ENCODE data around the gene GATB. TPM values are rescaled to one million over a fixed set of nuclear protein-coding genes. Genes with fewer than 3 reads are reported as not detected.

GATB gene
- total and polyA plus RNA-seq, 2 donors (not counting 3 experiments of a cell fraction or from before 2014, with no cell fraction given) = 14.4 to 17.7 TPM

- Histone ChIP-seq H3K4me1 (ENCODE audit: control insufficient read depth, extremely low read depth, insufficient read depth, low read length) (peaks cover 6% of the 10 kb centered on the region), H2AFZ (ENCODE audit: low read depth, low read length) (no peak overlapping the region), H3K27me3 (ENCODE audit: control insufficient read depth in 2 of 2, insufficient read depth in 2 of 2, low read length in 2 of 2) (no peaks in the 10 kb centered on the region), H4K20me1 (replicated peaks; ENCODE audit: control insufficient read depth, extremely low read depth, insufficient read depth, low read length) (no peaks in the 10 kb centered on the region), H3K9me3 (replicated peaks; ENCODE audit: control insufficient read depth, insufficient read depth, low read length) (no peaks in the 10 kb centered on the region), H3K79me2 (ENCODE audit: control insufficient read depth, insufficient read depth, low read length) (no peaks in the 10 kb centered on the region), H3K4me3 (replicated peaks in 1 of 3; ENCODE audit: insufficient read depth in 1 of 3, low read depth in 1 of 3, low read length in 3 of 3) (no peak overlapping the region), H3K4me2 (ENCODE audit: insufficient read depth, low read length) (peak overlapping the region; percentile 70), H3K9me1 (replicated peaks; ENCODE audit: control insufficient read depth, extremely low read depth, insufficient read depth, low read length) (no peaks in the 10 kb centered on the region), H3K36me3 (ENCODE audit: control insufficient read depth in 2 of 2, extremely low read depth in 1 of 2, insufficient read depth in 2 of 2, low read length in 2 of 2) (no peaks in the 10 kb centered on the region), H3K27ac (ENCODE audit: insufficient read depth, low read depth, low read length) (no peak overlapping the region), H3K9ac (replicated peaks; ENCODE audit: extremely low read depth, insufficient read depth, low read length) (no peak overlapping the region)
- ChIA-PET POLR2A (no interaction called here), CTCF (interaction anchor here (1.4 kb wide), 1 partner anchor 22 kb away, joined by 3 read pairs; no protein-coding TSS in a partner anchor)
- no peak for TF ChIP-seq GATA2 (IDR thresholded peaks at IDR 0.05; ENCODE audit: insufficient read depth, insufficient read length, low read depth, low read length)
- no peak for TF ChIP-seq CTCF (IDR thresholded peaks at IDR 0.05; ENCODE audit: extremely low read depth in 1 of 2, insufficient read depth in 1 of 2, low read depth in 1 of 2, low read length in 2 of 2)
- TF ChIP-seq JUN (IDR thresholded peaks at IDR 0.05; ENCODE audit: borderline replicate concordance, insufficient read depth, insufficient read length, low read depth) = no peak
- no peak for TF ChIP-seq EZH2 (IDR thresholded peaks at IDR 0.05; ENCODE audit: borderline replicate concordance, low read depth, low read length, severe bottlenecking)
- TF ChIP-seq MYC (IDR thresholded peaks at IDR 0.05; ENCODE audit: low read depth, low read length) = no peak
- no peak for TF ChIP-seq POLR2A (IDR thresholded peaks at IDR 0.05; ENCODE audit: low read depth, low read length)
- TF ChIP-seq MAX (IDR thresholded peaks at IDR 0.05; ENCODE audit: insufficient read depth, insufficient read length) = no peak
- TF ChIP-seq POLR2AphosphoS5 (IDR thresholded peaks at IDR 0.05; ENCODE audit: insufficient read depth, low read depth, low read length) = no peak
- TF ChIP-seq FOS (IDR thresholded peaks at IDR 0.05; ENCODE audit: borderline replicate concordance, insufficient read depth, low read length) = no peak
- FAIRE-seq = no peak
- DNase-seq (ENCODE audit: low read depth, low spot score) = peak; percentile 29
- no TSS peak for BruUV-seq (replicated peaks)
- dilution Hi-C loops (cut with MboI; ENCODE audit: extremely low pct_ligation_motif_present, low sequenced_read_pairs) = no loop called here
- intact Hi-C loops (cut with micrococcal nuclease) = loop anchor here (1.0 kb wide), 1 partner anchor 15 kb away; no protein-coding TSS in a partner anchor
Measured at GRCh38 chr4:151673908-151674520, 86.8 kb downstream of the GATB start.
